KMS-11 (cell line): ENCODE data around the gene KIF18B.

Experiments used
- H2AFZ ChIP-seq: fragments of 200-600 bp; sonication (generic); 2 replicates; pipeline ENCODE4 v1.6.1; 2016; ENCODE audit warnings: antibody characterized with exemption, mixed run types, low read depth
- H3K27ac ChIP-seq: fragments of 200-600 bp; sonication (generic); 2 replicates; pipeline ENCODE4 v1.6.1; 2016; ENCODE audit warnings: mild to moderate bottlenecking, mixed run types
- H3K27me3 ChIP-seq: fragments of 200-600 bp; sonication (generic); 2 replicates; pipeline ENCODE4 v1.6.1; 2017; ENCODE audit warnings: mild to moderate bottlenecking, low read depth, mixed run types, moderate library complexity; ENCODE audit not compliant: insufficient read depth
- H3K36me3 ChIP-seq: fragments of 200-600 bp; sonication (generic); 2 replicates; pipeline ENCODE4 v1.6.1; 2017; ENCODE audit warnings: mild to moderate bottlenecking, mixed run types; ENCODE audit not compliant: insufficient read depth
- H3K4me1 ChIP-seq: fragments of 200-600 bp; sonication (generic); 2 replicates; pipeline ENCODE4 v1.6.1; 2016; ENCODE audit warnings: mild to moderate bottlenecking, low read depth, mixed run types; ENCODE audit not compliant: poor library complexity, severe bottlenecking
- H3K4me2 ChIP-seq: fragments of 200-600 bp; sonication (generic); 2 replicates; pipeline ENCODE4 v1.7.0; 2016; ENCODE audit warnings: mild to moderate bottlenecking, mixed run types
- H3K4me3 ChIP-seq: fragments of 200-600 bp; sonication (generic); IDR thresholded peaks from 2 replicates; pipeline ENCODE4 v1.6.1; 2017; ENCODE audit warnings: low read depth, low read length, mixed read lengths; ENCODE audit not compliant: insufficient read depth
- H3K79me2 ChIP-seq: fragments of 200-600 bp; sonication (generic); 2 replicates; pipeline ENCODE4 v1.6.1; 2016; ENCODE audit warnings: low read depth, mixed run types; ENCODE audit not compliant: insufficient read depth
- H3K9ac ChIP-seq: fragments of 200-600 bp; sonication (generic); 2 replicates; pipeline ENCODE4 v1.6.1; 2016; ENCODE audit warnings: mild to moderate bottlenecking, mixed run types
- H4K20me1 ChIP-seq: fragments of 200-600 bp; sonication (generic); 2 replicates; pipeline ENCODE4 v1.6.1; 2016; ENCODE audit warnings: mild to moderate bottlenecking, mixed run types; ENCODE audit not compliant: insufficient read depth
- CTCF ChIP-seq: fragments of 200-600 bp; sonication (generic); conservative IDR thresholded peaks from 2 replicates; pipeline ENCODE4 v1.6.1; 2017; ENCODE audit warnings: low read depth, mild to moderate bottlenecking, antibody characterized with exemption, low read length, moderate library complexity, mixed read lengths

The KIF18B gene

DNA sequence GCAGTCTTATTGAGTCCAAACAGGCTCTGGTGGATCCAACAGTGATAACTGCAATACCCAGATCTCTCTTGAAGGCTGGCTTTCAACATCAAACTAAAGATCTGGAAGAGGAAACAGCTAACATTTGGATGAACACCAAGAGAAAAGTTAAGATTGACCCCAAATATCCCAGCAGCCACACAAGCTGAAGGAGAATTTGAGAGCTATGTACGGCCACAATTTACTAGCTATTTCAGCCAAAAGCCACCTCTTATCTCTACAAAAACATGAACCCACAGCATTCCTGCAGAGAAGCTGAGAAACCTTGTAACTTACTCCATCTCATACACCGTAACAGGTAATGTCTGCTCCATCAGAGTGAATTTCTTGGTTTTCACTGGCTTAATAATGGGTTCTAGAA lies 62.6 kb downstream of the KIF18B start:
- Histone ChIP-seq H4K20me1 (no peaks in the 10 kb centered on the region), H3K36me3 (no peaks in the 10 kb centered on the region), H3K4me1 (no peaks in the 10 kb centered on the region), H3K27me3 (no peaks in the 10 kb centered on the region), H3K4me2 (no peak overlapping the region), H3K27ac (no peak overlapping the region), H3K9ac (no peak overlapping the region), H3K4me3 (no peak overlapping the region), H3K79me2 (peaks cover 28% of the 10 kb centered on the region; the same call in 1 of the 2 replicates), H2AFZ (no peak overlapping the region)
- TF ChIP-seq CTCF: no peak

GRCh38 chr17:44881145-44881544 lies 66.4 kb downstream of the KIF18B start:
- Histone ChIP-seq H3K27ac (no peak overlapping the region), H3K9ac (no peak overlapping the region), H3K79me2 (no peaks in the 10 kb centered on the region), H3K4me1 (no peaks in the 10 kb centered on the region), H3K36me3 (no peaks in the 10 kb centered on the region; the same call in 1 of the 2 replicates), H3K4me3 (no peak overlapping the region), H3K27me3 (no peaks in the 10 kb centered on the region), H4K20me1 (no peaks in the 10 kb centered on the region), H2AFZ (no peak overlapping the region), H3K4me2 (no peak overlapping the region)
- TF ChIP-seq CTCF: no peak

DNA sequence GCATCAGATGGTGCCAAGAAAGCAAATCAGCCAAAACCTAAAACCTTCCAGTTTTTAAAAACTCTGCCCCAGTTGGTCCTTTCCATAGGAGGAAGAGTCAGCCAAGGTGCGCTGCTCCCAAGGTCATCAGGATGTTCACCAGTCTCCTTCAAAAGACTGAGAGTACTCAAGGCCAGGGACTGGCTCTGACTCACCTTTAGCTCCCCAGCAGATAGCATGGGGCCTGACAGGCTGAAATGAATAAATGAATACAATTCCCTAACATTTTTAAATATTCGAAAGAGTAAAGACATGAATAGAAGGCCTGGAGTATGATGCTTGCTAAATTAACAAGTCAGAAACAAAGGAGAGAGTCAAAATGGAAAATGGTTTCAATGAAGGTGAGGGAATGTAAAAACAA lies 67.5 kb downstream of the KIF18B start:
- Histone ChIP-seq H3K4me2 (no peak overlapping the region), H3K36me3 (no peaks in the 10 kb centered on the region; the same call in 1 of the 2 replicates), H3K9ac (no peak overlapping the region), H2AFZ (no peak overlapping the region), H3K4me1 (no peaks in the 10 kb centered on the region), H3K27me3 (no peaks in the 10 kb centered on the region), H3K4me3 (no peak overlapping the region), H3K27ac (no peak overlapping the region), H4K20me1 (no peaks in the 10 kb centered on the region), H3K79me2 (no peaks in the 10 kb centered on the region)
- TF ChIP-seq CTCF: no peak

DNA sequence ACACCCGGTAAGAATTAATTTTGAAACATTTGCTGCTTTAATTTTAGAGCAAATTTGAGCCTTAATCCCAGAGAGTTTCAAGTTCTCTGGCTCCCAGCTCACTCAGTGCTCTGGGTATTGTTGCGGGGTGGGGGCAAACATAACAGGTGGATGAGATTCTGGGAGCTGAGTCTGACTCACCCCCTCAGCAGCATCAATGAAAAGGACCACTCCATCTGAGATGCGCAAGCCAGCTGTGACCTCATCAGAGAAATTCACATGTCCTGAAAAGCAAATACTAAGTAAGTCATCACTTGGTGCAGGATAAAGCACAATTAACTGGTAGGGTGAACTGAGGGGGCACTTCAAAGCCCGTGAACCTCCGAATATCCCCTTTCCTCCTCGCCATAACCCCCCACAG lies 68.2 kb downstream of the KIF18B start:
- H3K27ac ChIP-seq: no peak overlapping the region
- TF ChIP-seq CTCF: no peak

More for the DNA sequence above, 68.2 kb downstream of the KIF18B start:
- no peaks in the 10 kb centered on the region for H3K27me3 ChIP-seq
- no peak overlapping the region for H3K9ac ChIP-seq
- H3K36me3 ChIP-seq: no peaks in the 10 kb centered on the region; the same call in 1 of the 2 replicates
- no peak overlapping the region for H3K4me2 ChIP-seq
- H2AFZ ChIP-seq: no peak overlapping the region
- H3K4me3 ChIP-seq: no peak overlapping the region
- H3K4me1 ChIP-seq: no peaks in the 10 kb centered on the region
- no peaks in the 10 kb centered on the region for H4K20me1 ChIP-seq
- no peaks in the 10 kb centered on the region for H3K79me2 ChIP-seq
